ENCODE data around the gene SH3BP4. TPM values are rescaled to one million over a fixed set of nuclear protein-coding genes. Genes with fewer than 3 reads are reported as not detected.
A peak's percentile ranks its signal among the peaks of the same experiment; 100 is the strongest.

Gene SH3BP4
- total RNA-seq, 4 donors from 2014 or later: 16.5 to 32.8 (median 26.4) TPM

- H3K4me1 ChIP-seq: no peaks in the 10 kb centered on the region
- no peaks in the 10 kb centered on the region for H3K36me3 ChIP-seq
- TF ChIP-seq CTCF (IDR thresholded peaks at IDR 0.05) (peak in 1 of 6 experiments; percentile 7), POLR2A (IDR thresholded peaks at IDR 0.05) (no peak)
- no peaks in the 10 kb centered on the region for H3K9me3 ChIP-seq
- H3K4me3 ChIP-seq: no peak overlapping the region
- no peak for DNase-seq
- no peaks in the 10 kb centered on the region for H3K27me3 ChIP-seq
- H3K27ac ChIP-seq: no peak overlapping the region
These were observed 146.5 kb downstream of the SH3BP4 start for GRCh38 chr2:235098269-235098668.

- no peaks in the 10 kb centered on the region for H3K36me3 ChIP-seq
- H3K9me3 ChIP-seq: no peaks in the 10 kb centered on the region
- no peak overlapping the region for H3K27ac ChIP-seq
- no peaks in the 10 kb centered on the region for H3K4me1 ChIP-seq
- TF ChIP-seq POLR2A (IDR thresholded peaks at IDR 0.05) (no peak), CTCF (IDR thresholded peaks at IDR 0.05) (no peak)
- no peaks in the 10 kb centered on the region for H3K27me3 ChIP-seq
- no peak for DNase-seq
- H3K4me3 ChIP-seq: no peak overlapping the region
These were observed 147.1 kb downstream of the SH3BP4 start for GRCh38 chr2:235098736-235099494.

- Histone ChIP-seq H3K27me3 (no peaks in the 10 kb centered on the region), H3K36me3 (no peaks in the 10 kb centered on the region), H3K4me3 (no peak overlapping the region), H3K4me1 (no peaks in the 10 kb centered on the region), H3K27ac (no peak overlapping the region), H3K9me3 (no peaks in the 10 kb centered on the region)
- TF ChIP-seq CTCF (IDR thresholded peaks at IDR 0.05): no peak
- no peak for TF ChIP-seq POLR2A (IDR thresholded peaks at IDR 0.05)
- no peak for DNase-seq
These were observed 151.1 kb downstream of the SH3BP4 start for GRCh38 chr2:235102896-235103295.

Data from Peyer's patch (tissue), 4 donors.